HFFc6 (cell line): ENCODE results near the gene CDX1. TPM values are rescaled to one million over a fixed set of nuclear protein-coding genes. Genes with fewer than 3 reads are reported as not detected.

Source experiments
- DNase-seq: peaks from one replicate; pipeline ENCODE4 v3.0.0-alpha.2; 2018
- H3K27ac Mint-ChIP-seq: 2 replicates; pipeline ENCODE4 v1.8.0; 2020; ENCODE audit warnings: mild to moderate bottlenecking, mixed read lengths
- H3K27me3 Mint-ChIP-seq: 2 replicates; pipeline ENCODE4 v1.8.0; 2021; ENCODE audit warnings: mild to moderate bottlenecking, moderate library complexity, mixed read lengths; ENCODE audit not compliant: insufficient read depth
- H3K36me3 Mint-ChIP-seq: 2 replicates; pipeline ENCODE4 v1.8.0; 2021; ENCODE audit warnings: low read depth, mixed read lengths
- H3K4me1 Mint-ChIP-seq: 2 replicates; pipeline ENCODE4 v1.8.0; 2020; ENCODE audit warnings: low read depth, mixed read lengths
- H3K4me3 Mint-ChIP-seq: 2 replicates; pipeline ENCODE4 v1.8.0; 2020; ENCODE audit warnings: mild to moderate bottlenecking, moderate library complexity, mixed read lengths
- H3K9me3 Mint-ChIP-seq: 2 replicates; pipeline ENCODE4 v1.8.0; 2020; ENCODE audit warnings: mild to moderate bottlenecking, mixed read lengths
- total RNA-seq, 6 experiments: library from RNA; stranded (reverse); fragmentation: NEBNext Ultra II Directional; extraction: Animal tissue kit (Norgen Biotek cat#: 25700); gene quantifications; 2 replicates in 1 of 6; 3 replicates in 5 of 6; pipeline ENCODE4 v1.2.3, GENCODE V29; 2021
- TF ChIP-seq, protein P1 (sequence below): fragments of 200-600 bp; sonication (generic); IDR thresholded peaks from 2 replicates; pipeline ENCODE4 v1.5.0; 2021; ENCODE audit warnings: antibody characterized with exemption, mild to moderate bottlenecking

Gene CDX1
- total RNA-seq, 6 experiments from 2014 or later: 0.11 TPM; not detected in 5

DNA sequence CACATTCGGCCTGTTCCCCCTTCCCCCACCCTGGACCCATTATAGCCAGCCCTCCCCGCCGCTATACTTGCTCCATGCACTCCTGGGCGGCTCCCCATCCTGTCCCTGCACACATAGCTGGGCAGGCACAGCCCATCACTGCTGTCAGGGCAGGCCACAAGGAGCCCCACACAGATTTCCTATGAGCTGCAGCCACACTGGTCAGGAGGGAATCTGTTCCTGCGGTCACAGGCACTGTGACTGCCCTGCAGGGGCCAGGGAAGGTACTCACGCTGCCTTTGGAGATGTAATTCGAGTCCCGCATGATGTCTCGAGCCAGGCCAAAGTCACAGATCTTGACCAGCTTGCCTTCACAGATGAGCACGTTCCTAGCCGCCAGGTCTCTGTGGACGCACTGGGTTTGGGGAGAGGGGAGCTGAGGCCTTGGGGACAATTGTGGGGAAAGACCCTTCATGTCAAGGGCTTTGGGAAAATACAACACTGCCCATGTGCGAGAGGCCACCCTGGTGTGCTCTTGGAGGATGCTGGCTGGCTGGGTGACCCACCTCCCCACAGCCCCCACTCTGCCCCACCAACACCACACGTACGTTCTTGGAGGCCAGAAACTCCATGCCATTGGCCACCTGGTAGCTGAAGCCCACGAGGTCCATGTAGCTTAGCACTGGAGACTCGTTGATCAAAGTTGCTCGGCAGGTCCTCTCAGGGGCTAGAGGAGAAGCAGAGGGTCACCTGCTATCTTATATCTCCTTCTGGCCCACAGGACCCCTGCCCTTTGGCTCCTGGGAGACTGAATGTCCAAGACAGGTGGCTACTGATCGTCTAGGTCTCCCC, 45.7 kb upstream of the CDX1 start:
- H3K9me3 Mint-ChIP-seq: no peaks in the 10 kb centered on the region
- peaks cover 17% of the 10 kb centered on the region for H3K4me1 Mint-ChIP-seq
- no peak for DNase-seq
- H3K27ac Mint-ChIP-seq: peak overlapping the region; percentile 48; the same call in 1 of the 2 replicates
- H3K27me3 Mint-ChIP-seq: peaks cover 10% of the 10 kb centered on the region
- H3K4me3 Mint-ChIP-seq: no peak overlapping the region
- peaks cover 22% of the 10 kb centered on the region for H3K36me3 Mint-ChIP-seq
- TF ChIP-seq, protein P1, sequence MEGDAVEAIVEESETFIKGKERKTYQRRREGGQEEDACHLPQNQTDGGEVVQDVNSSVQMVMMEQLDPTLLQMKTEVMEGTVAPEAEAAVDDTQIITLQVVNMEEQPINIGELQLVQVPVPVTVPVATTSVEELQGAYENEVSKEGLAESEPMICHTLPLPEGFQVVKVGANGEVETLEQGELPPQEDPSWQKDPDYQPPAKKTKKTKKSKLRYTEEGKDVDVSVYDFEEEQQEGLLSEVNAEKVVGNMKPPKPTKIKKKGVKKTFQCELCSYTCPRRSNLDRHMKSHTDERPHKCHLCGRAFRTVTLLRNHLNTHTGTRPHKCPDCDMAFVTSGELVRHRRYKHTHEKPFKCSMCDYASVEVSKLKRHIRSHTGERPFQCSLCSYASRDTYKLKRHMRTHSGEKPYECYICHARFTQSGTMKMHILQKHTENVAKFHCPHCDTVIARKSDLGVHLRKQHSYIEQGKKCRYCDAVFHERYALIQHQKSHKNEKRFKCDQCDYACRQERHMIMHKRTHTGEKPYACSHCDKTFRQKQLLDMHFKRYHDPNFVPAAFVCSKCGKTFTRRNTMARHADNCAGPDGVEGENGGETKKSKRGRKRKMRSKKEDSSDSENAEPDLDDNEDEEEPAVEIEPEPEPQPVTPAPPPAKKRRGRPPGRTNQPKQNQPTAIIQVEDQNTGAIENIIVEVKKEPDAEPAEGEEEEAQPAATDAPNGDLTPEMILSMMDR: no peak

DNA sequence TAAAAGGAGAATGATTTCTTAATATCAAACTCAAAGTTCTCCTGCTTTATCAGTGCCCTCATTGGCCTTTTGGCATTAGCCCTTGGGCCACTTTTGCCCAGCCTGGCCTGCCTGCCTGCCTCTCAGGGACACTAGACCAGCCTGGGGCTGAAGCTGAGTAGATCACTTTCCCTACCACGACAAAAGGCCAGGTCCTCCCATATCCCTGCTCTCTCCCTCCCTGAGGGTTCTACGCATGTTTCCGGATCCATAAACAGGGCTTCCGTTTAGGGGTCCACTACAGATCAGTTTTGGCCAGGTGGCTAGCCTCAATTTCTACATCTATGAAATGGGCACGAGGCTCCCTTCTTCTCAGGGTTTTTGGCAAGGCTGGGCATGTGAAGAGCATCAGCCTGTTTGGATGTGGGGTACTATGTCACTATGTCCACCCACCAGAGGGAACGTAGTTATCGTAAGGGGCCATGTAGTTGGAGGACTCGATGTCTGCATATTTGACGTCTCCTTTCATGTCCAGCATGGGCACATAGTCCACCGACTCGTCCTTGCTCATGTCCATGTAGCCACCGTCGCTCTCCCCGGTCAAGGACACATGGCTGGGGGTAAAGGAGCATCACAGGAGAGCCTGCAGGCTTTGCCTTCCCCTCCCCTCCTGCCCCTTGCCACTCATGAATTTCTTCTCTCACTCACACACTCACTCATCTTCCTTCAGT, 45.0 kb upstream of the CDX1 start:
- TF ChIP-seq, protein P1: no peak
- H3K4me1 Mint-ChIP-seq: peaks cover 17% of the 10 kb centered on the region
- peak overlapping the region; percentile 69 for H3K27ac Mint-ChIP-seq
- peaks cover 29% of the 10 kb centered on the region for H3K36me3 Mint-ChIP-seq
- H3K9me3 Mint-ChIP-seq: no peaks in the 10 kb centered on the region
- peaks cover 12% of the 10 kb centered on the region for H3K27me3 Mint-ChIP-seq
- DNase-seq: no peak
- H3K4me3 Mint-ChIP-seq: no peak overlapping the region; the same call in 1 of the 2 replicates

DNA sequence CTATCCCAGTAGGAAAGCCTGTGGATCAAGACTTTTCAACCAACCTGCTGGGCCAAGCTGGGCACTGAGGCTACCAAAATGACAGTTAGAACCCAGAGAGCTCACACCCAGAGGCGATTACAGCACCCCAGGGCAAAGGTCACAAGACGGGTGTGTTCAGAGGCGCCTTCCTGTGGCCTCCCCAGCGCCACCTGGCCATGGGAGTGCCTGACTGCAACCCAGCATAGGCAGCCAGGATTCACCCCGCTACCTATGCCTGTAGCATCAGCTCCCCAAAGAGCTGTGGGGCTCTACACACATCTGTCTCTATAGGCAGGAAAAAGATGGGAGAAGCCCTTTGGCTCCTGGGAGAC, 44.4 kb upstream of the CDX1 start:
- DNase-seq: no peak

DNA sequence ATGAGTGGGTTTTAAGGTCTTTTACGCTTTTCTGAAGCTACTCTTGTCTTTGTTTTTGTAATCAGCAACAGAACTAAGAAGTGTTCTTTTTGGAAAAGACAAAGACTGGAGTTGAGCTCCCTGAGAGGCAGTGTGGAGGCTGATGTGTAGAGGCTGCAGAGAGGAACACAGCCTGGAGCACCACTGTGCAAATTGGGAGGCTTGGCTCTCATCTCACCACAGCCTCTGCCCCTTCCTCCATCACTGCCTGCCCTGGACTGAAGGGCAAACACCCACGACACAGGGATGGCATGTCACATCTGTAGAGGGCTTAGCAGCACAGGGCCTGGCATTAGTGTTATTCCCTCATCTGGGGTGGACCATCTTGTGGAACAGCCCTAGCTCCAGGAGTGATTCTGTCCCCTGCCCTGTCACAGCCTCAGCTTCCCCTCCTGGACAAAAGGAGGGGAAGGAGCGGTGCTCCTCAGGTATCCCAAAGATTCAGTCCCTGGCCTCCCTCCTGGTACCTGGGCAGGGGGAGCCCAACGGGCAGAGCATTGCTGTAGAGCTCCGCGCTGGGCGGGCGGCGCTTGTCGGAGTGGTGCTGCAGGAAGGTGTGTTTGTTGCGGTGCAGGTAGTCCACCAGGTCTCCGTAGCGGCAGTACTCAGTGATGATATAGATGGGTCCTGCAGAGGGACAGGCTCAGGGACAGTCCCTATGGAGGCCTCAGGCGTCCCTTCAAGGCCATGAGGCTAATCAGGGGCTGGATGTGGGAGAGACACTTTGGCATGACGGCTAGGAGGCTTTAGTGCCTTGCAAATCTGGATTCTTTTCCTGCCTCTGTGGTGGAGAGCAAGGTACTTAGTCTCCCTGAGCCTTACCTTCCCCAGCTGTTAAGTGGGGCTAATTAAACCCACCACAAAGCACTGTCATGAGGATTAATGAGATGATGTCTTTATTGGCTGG, 43.8 kb upstream of the CDX1 start:
- Mint-ChIP-seq H3K4me3 (no peak overlapping the region), H3K9me3 (no peaks in the 10 kb centered on the region), H3K4me1 (peaks cover 7% of the 10 kb centered on the region), H3K27me3 (peaks cover 12% of the 10 kb centered on the region), H3K27ac (no peak overlapping the region; the same call in 1 of the 2 replicates), H3K36me3 (peaks cover 31% of the 10 kb centered on the region)
- TF ChIP-seq, protein P1: no peak
- DNase-seq: no peak

More for the DNA sequence above, 44.4 kb upstream of the CDX1 start:
- Mint-ChIP-seq H3K27ac (peak overlapping the region; percentile 69), H3K36me3 (peaks cover 29% of the 10 kb centered on the region), H3K4me1 (peaks cover 12% of the 10 kb centered on the region), H3K9me3 (no peaks in the 10 kb centered on the region), H3K4me3 (no peak overlapping the region), H3K27me3 (peaks cover 12% of the 10 kb centered on the region)
- TF ChIP-seq, protein P1: peak; percentile 58

DNA sequence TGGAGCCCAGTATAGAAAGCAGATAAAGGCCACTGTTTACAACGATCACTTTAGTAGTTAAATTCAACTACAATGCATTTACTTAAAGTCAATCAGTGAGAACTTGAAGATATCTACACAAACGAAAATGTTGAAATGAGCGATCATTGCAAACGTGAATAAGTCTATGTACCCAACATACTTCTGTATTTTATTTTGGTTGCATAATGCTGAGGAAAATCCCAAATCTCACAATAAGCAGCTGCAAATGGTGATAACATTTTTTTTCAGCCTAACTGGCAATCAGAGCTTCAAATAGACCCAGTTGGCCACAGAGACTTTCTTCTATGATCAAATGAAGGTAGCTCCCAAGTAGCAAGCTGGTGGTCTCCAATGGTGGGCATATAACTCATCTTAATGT, 43.0 kb upstream of the CDX1 start:
- no peak overlapping the region for H3K4me3 Mint-ChIP-seq
- TF ChIP-seq, protein P1: no peak
- no peak overlapping the region for H3K27ac Mint-ChIP-seq
- H3K36me3 Mint-ChIP-seq: peaks cover 38% of the 10 kb centered on the region
- DNase-seq: no peak
- no peaks in the 10 kb centered on the region for H3K9me3 Mint-ChIP-seq
- peaks cover 7% of the 10 kb centered on the region for H3K27me3 Mint-ChIP-seq
- H3K4me1 Mint-ChIP-seq: peaks cover 9% of the 10 kb centered on the region
